GM12878 (cell line): ENCODE results near the gene CDCP2. TPM values are rescaled to one million over a fixed set of nuclear protein-coding genes. Genes with fewer than 3 reads are reported as not detected.

Experiments
- ATAC-seq: fragments of 200-7000 bp; cut with Tn5 transposase; 3 replicates; pipeline ENCODE4 v1.9.1; 2020; ENCODE audit warnings: mild to moderate bottlenecking, moderate library complexity
- BruUV-seq: library from RNA; stranded (reverse); fragments of 400-500 nt; replicated peaks from 2 replicates; lab custom pipeline; 2021; lab: Mats Ljungman, UMichigan
- CTCF ChIA-PET: fragments of 300-600 bp; sonication (Branson Sonifier 250); formaldehyde crosslinking; extraction: SDS; loops from one replicate; lab custom pipeline; 2021; ENCODE audit warnings: inconsistent platforms; lab: Yijun Ruan, JAX
- POLR2A ChIA-PET: fragments of 350-600 bp; formaldehyde crosslinking; extraction: SDS; loops from one replicate; lab custom pipeline; 2021; ENCODE audit warnings: inconsistent platforms; lab: Charles Lee
- RAD21 ChIA-PET: fragments of 300-600 bp; sonication (Branson Sonifier 250); formaldehyde crosslinking; loops from one replicate; lab custom pipeline; 2023; ENCODE audit warnings: antibody characterized with exemption; ENCODE audit not compliant: unreplicated experiment; lab: Charles Lee
- SMC1A ChIA-PET: fragments of 300-600 bp; sonication (Branson Sonifier 250); formaldehyde crosslinking; loops from one replicate; lab custom pipeline; 2023; ENCODE audit not compliant: unreplicated experiment, uncharacterized antibody; lab: Charles Lee
- DNase-seq: peaks from one replicate; pipeline ENCODE4 v3.0.0-alpha.2; 2011; ENCODE audit warnings: low read depth, low spot score
- FAIRE-seq: peaks from 3 replicates; lab custom pipeline; 2011; peaks lifted over from hg19 to GRCh38; lab: Jason Lieb, UNC
- H2AFZ ChIP-seq: 2 replicates; pipeline ENCODE4 v1.6.0; 2011; ENCODE audit warnings: low read depth, low read length, control low read depth; ENCODE audit not compliant: control insufficient read depth
- H3K27ac ChIP-seq: 2 replicates; pipeline ENCODE4 v1.5.1; 2011; ENCODE audit warnings: control low read depth; ENCODE audit not compliant: control insufficient read depth, insufficient read depth
- H3K27me3 ChIP-seq, 2 experiments: replicated peaks in 1 of 2; 2 replicates each; pipeline versions ENCODE4 v1.6.0 to v1.6.1; 2011; ENCODE audit warnings: low read length in 1 of 2; ENCODE audit not compliant: control insufficient read depth in 2 of 2, insufficient read depth in 2 of 2
- H3K36me3 ChIP-seq, 2 experiments: 2 replicates each; pipeline ENCODE4 v1.5.1; 2011; ENCODE audit warnings: low read length in 1 of 2; ENCODE audit not compliant: control insufficient read depth in 2 of 2, insufficient read depth in 2 of 2
- H3K4me1 ChIP-seq: 2 replicates; pipeline ENCODE4 v1.6.1; 2011; ENCODE audit warnings: mild to moderate bottlenecking, low read length, moderate library complexity, mixed read lengths; ENCODE audit not compliant: control insufficient read depth, insufficient read depth
- H3K4me2 ChIP-seq: 2 replicates; pipeline ENCODE4 v1.6.0; 2011; ENCODE audit warnings: control low read depth; ENCODE audit not compliant: control insufficient read depth, insufficient read depth
- H3K4me3 ChIP-seq: fragments of 200-600 bp; sonication (generic); 2 replicates; pipeline ENCODE4 v1.5.1; 2016
- H3K79me2 ChIP-seq: 2 replicates; pipeline ENCODE4 v1.6.0; 2011; ENCODE audit warnings: low read length; ENCODE audit not compliant: control insufficient read depth, insufficient read depth
- H3K9ac ChIP-seq: 2 replicates; pipeline ENCODE4 v1.8.0; 2011; ENCODE audit warnings: low read length, control low read depth, mixed read lengths; ENCODE audit not compliant: control insufficient read depth, insufficient read depth
- H3K9me3 ChIP-seq: replicated peaks from 3 replicates; pipeline ENCODE4 v1.5.1; 2011; ENCODE audit warnings: mild to moderate bottlenecking, low read length; ENCODE audit not compliant: control insufficient read depth, insufficient read depth
- H4K20me1 ChIP-seq: 2 replicates; pipeline ENCODE4 v1.6.0; 2011; ENCODE audit not compliant: control insufficient read depth, insufficient read depth
- CHD2 ChIP-seq: IDR thresholded peaks from 2 replicates; pipeline ENCODE4 v1.6.1; 2011; ENCODE audit warnings: low read depth, low read length, improper control_type of control experiment, borderline replicate concordance
- CTCF ChIP-seq, 3 experiments: IDR thresholded peaks in 2 of 3; conservative IDR thresholded peaks in 1 of 3; 2 replicates each; pipeline ENCODE4 v1.5.1; 2011; ENCODE audit warnings: low read depth in 3 of 3, low read length in 3 of 3, mild to moderate bottlenecking in 3 of 3, control low read depth in 2 of 3, moderate library complexity in 2 of 3, inconsistent platforms in 1 of 3, mixed read lengths in 1 of 3; ENCODE audit not compliant: control insufficient read depth in 2 of 3, insufficient read depth in 1 of 3; ENCODE audit errors: extremely low read depth in 1 of 3
- ESRRA ChIP-seq: IDR thresholded peaks from 2 replicates; pipeline ENCODE4 v1.6.1; 2012; ENCODE audit warnings: mild to moderate bottlenecking, low read length, improper control_type of control experiment
- FOXK2 ChIP-seq: fragments of 450-650 bp; IDR thresholded peaks from 2 replicates; pipeline ENCODE4 v1.6.1; 2017; ENCODE audit warnings: mild to moderate bottlenecking, moderate library complexity
- MEF2B ChIP-seq: fragments of 450-650 bp; IDR thresholded peaks from 2 replicates; pipeline ENCODE4 v1.6.1; 2018; ENCODE audit warnings: mild to moderate bottlenecking, moderate library complexity; ENCODE audit not compliant: partially characterized antibody, poor library complexity, severe bottlenecking
- RB1 ChIP-seq: fragments of 450-650 bp; formaldehyde crosslinking; IDR thresholded peaks from 2 replicates; pipeline ENCODE4 v1.6.1; 2017; ENCODE audit warnings: mild to moderate bottlenecking, borderline replicate concordance
- SMARCA5 ChIP-seq: fragments of 450-650 bp; IDR thresholded peaks from 2 replicates; pipeline ENCODE4 v1.6.1; 2017; ENCODE audit warnings: mild to moderate bottlenecking
- SP1 ChIP-seq: IDR thresholded peaks from one replicate; pipeline ENCODE4 v1.6.1; 2011; ENCODE audit warnings: low read depth, low read length
- WGBS: methylation state at CpG from one replicate; pipeline ENCODE4 v1.1.6; 2016; ENCODE audit warnings: low lambda C conversion rate; ENCODE audit not compliant: insufficient replicate concordance, insufficient coverage; ENCODE audit errors: missing lambda C conversion rate; 5-methylcytosine and 5-hydroxymethylcytosine counted together
- in situ Hi-C: fragments of 300-500 bp; cut with MboI; formaldehyde crosslinking; loops from 9 replicates; pipeline ENCODE4 v1.14.3; 2018; ENCODE audit warnings: mixed read lengths
- intact Hi-C: fragments of 100-400 bp; cut with micrococcal nuclease; formaldehyde crosslinking; loops from one replicate; pipeline ENCODE4 v1.14.2; 2022; ENCODE audit not compliant: unreplicated experiment
- polyA plus RNA-seq, 11 experiments: library from polyadenylated mRNA; depleted of rRNA in 4 of 11; unstranded in 6 of 11; stranded (reverse) in 5 of 11; fragments of >200 nt; fragmentation: Nextera tagmentation in 4 of 11; fragmentation: Illumina TruSeq in 1 of 11; extraction: Ambion mirVana in 4 of 11; extraction: Trizol in 1 of 11; gene quantifications; 1 replicate in 1 of 11; 2 replicates in 10 of 11; pipeline versions ENCODE4 v1.2.1 to v1.2.3, GENCODE V29; 2011 to 2016; ENCODE audit warnings: inconsistent platforms in 2 of 11, missing spikeins in 2 of 11, low read depth in 1 of 11
- total RNA-seq, 4 experiments: library from RNA; depleted of rRNA in 3 of 4; stranded (reverse); fragments of >200 nt in 3 of 4; fragmentation: Illumina TruSeq in 1 of 4; extraction: Trizol in 1 of 4; gene quantifications; 2 replicates each; pipeline versions ENCODE4 v1.2.1 to v1.2.3, GENCODE V29; 2013 to 2021

CDCP2 gene
- total and polyA plus RNA-seq, 10 of the 15 experiments (the other 5 are each of a cell fraction or from before 2014, with no cell fraction given), result 0.06 TPM; not detected in 9

GRCh38 chr1:54178296-54179070 lies 25.7 kb upstream of the CDCP2 start:
- H3K9ac ChIP-seq, result no peak overlapping the region
- no peaks in the 10 kb centered on the region for H3K79me2 ChIP-seq
- WGBS, result 61% methylated on average over 9 of the region's 9 CpGs
- no peaks in the 10 kb centered on the region for H3K36me3 ChIP-seq
- H3K4me2 ChIP-seq, result no peak overlapping the region
- no peak for ATAC-seq
- ChIA-PET POLR2A (no interaction called here), RAD21 (interaction anchor here (0.6 kb wide), 1 partner anchor 123 kb away, joined by 3 read pairs; no protein-coding TSS in a partner anchor), SMC1A (no interaction called here)
- DNase-seq, result no peak
- no peaks in the 10 kb centered on the region for H3K27me3 ChIP-seq
- no peak overlapping the region for H2AFZ ChIP-seq
- no peaks in the 10 kb centered on the region for H3K4me1 ChIP-seq
- H3K9me3 ChIP-seq, result no peaks in the 10 kb centered on the region
- no peak overlapping the region for H3K27ac ChIP-seq
- H4K20me1 ChIP-seq, result no peaks in the 10 kb centered on the region
- no peak for TF ChIP-seq SP1
- no peak for TF ChIP-seq MEF2B
- TF ChIP-seq SMARCA5, result no peak
- no peak for TF ChIP-seq CHD2
- TF ChIP-seq ESRRA, result no peak
- no peak for TF ChIP-seq RB1
- TF ChIP-seq CTCF (IDR thresholded peaks at IDR 0.05 in 2 of 3, conservative IDR thresholded peaks at IDR 0.05 in 1 of 3; ENCODE audit: control insufficient read depth in 2 of 3, extremely low read depth in 1 of 3, insufficient read depth in 1 of 3, low read depth in 3 of 3, low read length in 3 of 3), result no peak
- no peak for TF ChIP-seq FOXK2
- TF ChIP-seq, all 136 proteins: peak for 0
- in situ Hi-C loops, result no loop called here
- no peak overlapping the region for H3K4me3 ChIP-seq
- CTCF ChIA-PET, result no interaction called here
- no peak for FAIRE-seq
- intact Hi-C loops, result no loop called here
- no TSS peak for BruUV-seq
